ENCODE data around the gene RABGAP1.

The RABGAP1 gene

DNA sequence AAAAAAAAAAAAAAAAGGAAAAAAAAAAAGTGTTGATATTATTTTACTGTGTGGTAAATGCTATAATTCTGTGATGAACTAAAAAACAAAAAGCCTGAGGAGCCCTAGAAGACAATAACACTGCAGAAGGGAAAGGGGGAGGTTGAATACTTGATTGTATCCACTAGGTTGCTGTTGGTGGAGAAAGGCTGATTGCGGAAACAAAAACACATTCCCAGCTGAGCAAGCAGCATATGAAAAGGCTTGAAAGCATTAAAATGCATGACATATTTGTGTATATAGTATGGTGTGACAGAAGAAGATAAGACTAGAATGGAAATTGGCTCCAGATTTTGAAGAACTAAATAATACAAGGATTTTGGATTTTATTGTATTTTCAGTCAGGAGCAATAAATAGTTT is 8.9 kb downstream of the RABGAP1 start:
- DNase-seq (ENCODE audit: extremely low spot score), result no peak
- POLR2A ChIA-PET, result no interaction called here
- CTCF ChIA-PET, result no interaction called here
- TF ChIP-seq HDGF (IDR thresholded peaks at IDR 0.05; ENCODE audit: borderline replicate concordance), result no peak

DNA sequence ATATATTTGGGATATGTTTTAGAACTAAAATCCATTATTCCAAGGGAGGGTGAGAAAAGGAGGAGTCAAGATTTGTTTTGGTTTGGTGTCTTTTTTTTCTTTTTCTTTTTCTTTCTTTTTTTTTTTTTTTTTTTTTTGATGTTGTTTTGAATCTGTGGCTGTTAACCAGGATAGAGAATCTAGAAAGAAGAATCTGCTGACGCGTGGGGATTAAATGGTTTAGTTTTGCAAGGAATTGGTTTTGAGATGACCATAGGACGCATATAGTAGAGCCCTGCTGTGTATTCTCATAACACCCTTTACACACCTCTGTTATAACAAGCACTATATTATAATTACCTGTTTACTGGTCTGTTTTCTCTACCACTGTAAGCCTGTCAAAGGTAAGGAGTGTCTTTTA is 9.4 kb downstream of the RABGAP1 start:
- POLR2A ChIA-PET, result no interaction called here
- DNase-seq (ENCODE audit: extremely low spot score), result no peak
- CTCF ChIA-PET, result no interaction called here
- no peak for TF ChIP-seq FOXM1 (IDR thresholded peaks at IDR 0.05; ENCODE audit: borderline replicate concordance)
- TF ChIP-seq FOXA1 (IDR thresholded peaks at IDR 0.05), result no peak
- TF ChIP-seq ARNT (IDR thresholded peaks at IDR 0.05), result no peak
- TF ChIP-seq FOXK2 (IDR thresholded peaks at IDR 0.05), result no peak
- no peak for TF ChIP-seq L3MBTL2 (conservative IDR thresholded peaks at IDR 0.05)
- TF ChIP-seq HDGF (IDR thresholded peaks at IDR 0.05; ENCODE audit: borderline replicate concordance), result no peak
- no peak for TF ChIP-seq CTBP1 (IDR thresholded peaks at IDR 0.05; ENCODE audit: borderline replicate concordance)
- no peak for TF ChIP-seq NFRKB (IDR thresholded peaks at IDR 0.05)
- no peak for TF ChIP-seq ZNF384 (IDR thresholded peaks at IDR 0.05)
- TF ChIP-seq SUZ12 (IDR thresholded peaks at IDR 0.05), result no peak
- TF ChIP-seq BHLHE40 (IDR thresholded peaks at IDR 0.05; ENCODE audit: borderline replicate concordance), result no peak
- TF ChIP-seq LEF1 (IDR thresholded peaks at IDR 0.05; ENCODE audit: borderline replicate concordance), result no peak

- POLR2A ChIA-PET, result interaction anchor here (2.9 kb wide), 1 partner anchor 10 kb away, joined by 11 read pairs; the partner anchor contains the start of gene RABGAP1
- DNase-seq (ENCODE audit: extremely low spot score), result no peak
- TF ChIP-seq LEF1 (IDR thresholded peaks at IDR 0.05; ENCODE audit: borderline replicate concordance), result no peak
- TF ChIP-seq CTBP1 (IDR thresholded peaks at IDR 0.05; ENCODE audit: borderline replicate concordance), result no peak
- no peak for TF ChIP-seq SUZ12 (IDR thresholded peaks at IDR 0.05)
- TF ChIP-seq FOXK2 (IDR thresholded peaks at IDR 0.05), result no peak
- no peak for TF ChIP-seq ELF4 (IDR thresholded peaks at IDR 0.05)
- no peak for TF ChIP-seq ZNF384 (IDR thresholded peaks at IDR 0.05)
- no peak for TF ChIP-seq FOXA1 (IDR thresholded peaks at IDR 0.05)
- no peak for TF ChIP-seq TARDBP (IDR thresholded peaks at IDR 0.05)
- no peak for TF ChIP-seq FOXM1 (IDR thresholded peaks at IDR 0.05; ENCODE audit: borderline replicate concordance)
- CTCF ChIA-PET, result no interaction called here
Measured at GRCh38 chr9:122951056-122951455, 10.2 kb downstream of the RABGAP1 start.

DNA sequence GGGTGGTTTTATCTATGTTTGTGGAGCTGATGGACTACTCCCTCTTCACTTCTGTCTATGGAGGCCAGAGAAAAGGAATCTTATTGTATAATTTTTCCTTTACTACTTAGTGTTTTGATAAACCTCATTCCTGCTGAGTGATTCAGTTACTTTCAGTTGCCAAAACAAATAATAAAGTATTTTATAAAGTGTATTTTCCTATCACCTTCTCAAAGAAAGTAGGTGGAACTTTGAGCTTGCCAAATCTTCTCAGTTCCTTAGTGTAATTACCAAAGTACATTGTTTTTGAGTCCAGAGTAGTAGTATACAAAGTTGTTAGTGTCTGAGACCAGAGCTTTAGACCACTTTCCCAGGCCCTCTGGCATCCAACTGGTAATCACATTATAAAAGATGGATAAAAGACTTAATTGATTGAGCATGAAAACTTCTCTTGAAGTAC is 13.5 kb downstream of the RABGAP1 start:
- ChIA-PET CTCF (no interaction called here), POLR2A (interaction anchor here (1.4 to 2.1 kb wide), 2 partner anchors 13 to 23 kb away, joined by 4 to 8 read pairs; partner anchors contain the start of genes RABGAP1 and ZBTB26)
- DNase-seq (ENCODE audit: extremely low spot score), result no peak
- TF ChIP-seq SP1 (IDR thresholded peaks at IDR 0.05), result no peak

DNA sequence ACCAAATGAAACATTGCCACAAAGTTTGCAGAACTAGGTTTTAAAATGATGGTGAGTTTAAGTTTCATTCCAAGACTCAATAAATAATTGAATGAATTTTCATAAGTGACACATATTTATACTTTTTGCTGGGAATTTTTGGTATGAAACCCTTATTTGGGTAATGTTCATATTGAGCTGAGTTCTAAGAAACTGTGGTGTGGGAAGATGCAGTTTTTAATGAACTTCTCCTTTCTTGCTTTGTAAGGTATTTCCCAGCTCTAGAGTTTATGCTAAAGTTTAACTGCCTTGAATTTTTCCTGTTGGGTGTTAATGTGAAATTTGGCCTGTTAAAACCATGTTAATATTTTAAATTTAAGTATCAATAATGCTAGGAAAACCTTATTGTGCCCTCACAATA is 15.1 kb downstream of the RABGAP1 start:
- no peak for DNase-seq (ENCODE audit: extremely low spot score)
- TF ChIP-seq TARDBP (IDR thresholded peaks at IDR 0.05), result no peak
- no peak for TF ChIP-seq L3MBTL2 (conservative IDR thresholded peaks at IDR 0.05)
- no peak for TF ChIP-seq LEF1 (IDR thresholded peaks at IDR 0.05; ENCODE audit: borderline replicate concordance)
- TF ChIP-seq FOXK2 (IDR thresholded peaks at IDR 0.05), result no peak
- ChIA-PET CTCF (no interaction called here), POLR2A (interaction anchor here (2.1 kb wide), 1 partner anchor 15 kb away, joined by 8 read pairs; the partner anchor contains the start of gene RABGAP1)

DNA sequence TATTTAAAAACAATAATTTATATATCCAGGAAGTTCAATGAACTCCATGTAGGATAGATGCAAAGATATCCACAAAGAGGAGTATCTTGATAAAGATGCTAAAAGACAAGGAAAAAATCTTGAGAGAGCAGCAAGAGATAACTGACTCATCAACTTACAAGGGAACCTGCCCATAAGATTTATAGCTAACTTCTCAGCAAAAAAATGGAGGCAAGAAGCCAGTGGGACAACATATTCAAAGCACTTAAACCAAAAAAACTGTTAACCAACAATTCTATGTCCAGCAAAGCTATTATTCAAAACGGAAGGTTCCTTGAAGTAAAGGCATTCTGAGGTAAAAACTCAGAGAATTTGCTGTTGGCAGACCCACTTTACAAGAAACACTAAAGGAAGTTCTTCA is 20.3 kb downstream of the RABGAP1 start:
- no peak for DNase-seq (ENCODE audit: extremely low spot score)
- CTCF ChIA-PET, result no interaction called here
- POLR2A ChIA-PET, result interaction anchor here (1.3 kb wide), 1 partner anchor 20 kb away, joined by 3 read pairs; the partner anchor contains the start of gene RABGAP1
- TF ChIP-seq SP1 (IDR thresholded peaks at IDR 0.05) (no peak), ELF4 (IDR thresholded peaks at IDR 0.05) (no peak), FOXM1 (IDR thresholded peaks at IDR 0.05; ENCODE audit: borderline replicate concordance) (no peak), CTBP1 (IDR thresholded peaks at IDR 0.05; ENCODE audit: borderline replicate concordance) (no peak), BHLHE40 (IDR thresholded peaks at IDR 0.05; ENCODE audit: borderline replicate concordance) (no peak), LEF1 (IDR thresholded peaks at IDR 0.05; ENCODE audit: borderline replicate concordance) (no peak), L3MBTL2 (conservative IDR thresholded peaks at IDR 0.05) (no peak), ZNF384 (IDR thresholded peaks at IDR 0.05) (no peak), FOXA1 (IDR thresholded peaks at IDR 0.05) (no peak)
- TF ChIP-seq, protein P1, sequence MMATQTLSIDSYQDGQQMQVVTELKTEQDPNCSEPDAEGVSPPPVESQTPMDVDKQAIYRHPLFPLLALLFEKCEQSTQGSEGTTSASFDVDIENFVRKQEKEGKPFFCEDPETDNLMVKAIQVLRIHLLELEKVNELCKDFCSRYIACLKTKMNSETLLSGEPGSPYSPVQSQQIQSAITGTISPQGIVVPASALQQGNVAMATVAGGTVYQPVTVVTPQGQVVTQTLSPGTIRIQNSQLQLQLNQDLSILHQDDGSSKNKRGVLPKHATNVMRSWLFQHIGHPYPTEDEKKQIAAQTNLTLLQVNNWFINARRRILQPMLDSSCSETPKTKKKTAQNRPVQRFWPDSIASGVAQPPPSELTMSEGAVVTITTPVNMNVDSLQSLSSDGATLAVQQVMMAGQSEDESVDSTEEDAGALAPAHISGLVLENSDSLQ (IDR thresholded peaks at IDR 0.05), result no peak

GRCh38 chr9:122975196-122975595 is 34.4 kb downstream of the RABGAP1 start:
- DNase-seq (ENCODE audit: extremely low spot score), result no peak
- POLR2A ChIA-PET, result no interaction called here
- CTCF ChIA-PET, result no interaction called here
- TF ChIP-seq LEF1 (IDR thresholded peaks at IDR 0.05; ENCODE audit: borderline replicate concordance) (no peak), FOXK2 (IDR thresholded peaks at IDR 0.05) (no peak), ELF4 (IDR thresholded peaks at IDR 0.05) (no peak), FOXM1 (IDR thresholded peaks at IDR 0.05; ENCODE audit: borderline replicate concordance) (no peak), ZNF384 (IDR thresholded peaks at IDR 0.05) (no peak), TARDBP (IDR thresholded peaks at IDR 0.05) (no peak), NFRKB (IDR thresholded peaks at IDR 0.05) (no peak)

DNA sequence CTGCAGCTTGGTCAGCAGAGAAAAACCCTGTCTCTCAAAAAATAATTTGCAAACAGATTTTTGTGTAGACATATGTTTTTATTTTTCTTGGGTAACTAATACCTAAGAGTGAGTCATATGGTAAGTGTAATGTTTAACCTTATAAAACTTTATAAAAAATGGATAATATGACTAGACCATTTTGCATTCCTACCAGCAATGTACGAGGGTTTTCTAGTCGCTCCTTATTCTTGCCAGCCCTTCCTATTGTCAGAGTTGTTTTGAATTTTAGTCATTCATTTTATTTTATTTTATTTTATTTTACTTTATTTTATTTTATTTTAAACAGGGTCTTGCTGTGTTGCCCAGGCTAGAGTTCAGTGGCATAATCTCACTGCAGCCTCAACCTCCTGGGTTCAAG is 37.8 kb downstream of the RABGAP1 start:
- no peak for DNase-seq (ENCODE audit: extremely low spot score)
- no peak for TF ChIP-seq CTBP1 (IDR thresholded peaks at IDR 0.05; ENCODE audit: borderline replicate concordance)
- no peak for TF ChIP-seq BHLHE40 (IDR thresholded peaks at IDR 0.05; ENCODE audit: borderline replicate concordance)
- TF ChIP-seq SP1 (IDR thresholded peaks at IDR 0.05), result no peak
- TF ChIP-seq ARNT (IDR thresholded peaks at IDR 0.05), result no peak
- no peak for TF ChIP-seq FOXM1 (IDR thresholded peaks at IDR 0.05; ENCODE audit: borderline replicate concordance)
- TF ChIP-seq FOXK2 (IDR thresholded peaks at IDR 0.05), result no peak
- TF ChIP-seq FOXA1 (IDR thresholded peaks at IDR 0.05), result no peak
- no peak for TF ChIP-seq NFRKB (IDR thresholded peaks at IDR 0.05)
- no peak for TF ChIP-seq TARDBP (IDR thresholded peaks at IDR 0.05)
- CTCF ChIA-PET, result no interaction called here
- POLR2A ChIA-PET, result no interaction called here
